IPS DF 6.9 (cell line): ENCODE measurements around the gene PPP1R9A.
A peak's percentile ranks its signal among the peaks of the same experiment; 100 is the strongest.

ENCODE experiments used
- DNase-seq: peaks from one replicate; pipeline ENCODE4 v3.0.0-alpha.2; 2013; ENCODE audit warnings: low read depth, low spot score
- H3K27ac ChIP-seq: one replicate; pipeline ENCODE4 v1.5.1; 2013; ENCODE audit warnings: low read length, control low read depth
- H3K27me3 ChIP-seq: 2 replicates; pipeline ENCODE4 v1.6.1; 2013; ENCODE audit warnings: mild to moderate bottlenecking, low read length; ENCODE audit not compliant: control insufficient read depth, insufficient read depth
- H3K36me3 ChIP-seq: 2 replicates; pipeline ENCODE4 v1.6.1; 2013; ENCODE audit warnings: low read length; ENCODE audit not compliant: control insufficient read depth, insufficient read depth
- H3K4me1 ChIP-seq: 2 replicates; pipeline ENCODE4 v1.6.1; 2013; ENCODE audit warnings: low read length; ENCODE audit not compliant: control insufficient read depth, insufficient read depth
- H3K4me3 ChIP-seq: 2 replicates; pipeline ENCODE4 v1.5.1; 2013; ENCODE audit warnings: mild to moderate bottlenecking, low read length
- H3K9me3 ChIP-seq: 2 replicates; pipeline ENCODE4 v1.6.1; 2013; ENCODE audit warnings: low read length, inconsistent platforms; ENCODE audit not compliant: control insufficient read depth, insufficient read depth
- WGBS: extraction: QIAGEN DNeasy Blood & Tissue Kit; methylation state at CpG from one replicate; pipeline ENCODE4 v1.1.7; 2013; ENCODE audit warnings: mixed read lengths, missing lambda C conversion rate; ENCODE audit not compliant: insufficient read length, insufficient coverage; 5-methylcytosine and 5-hydroxymethylcytosine counted together

PPP1R9A gene

GRCh38 chr7:95219721-95220120, 312.3 kb downstream of the PPP1R9A start:
- Histone ChIP-seq H3K9me3 (no peaks in the 10 kb centered on the region), H3K27ac (no peak overlapping the region), H3K36me3 (no peaks in the 10 kb centered on the region), H3K27me3 (no peaks in the 10 kb centered on the region), H3K4me1 (no peaks in the 10 kb centered on the region), H3K4me3 (no peak overlapping the region)
- no CpG with 5 or more reads among the region's 2 CpGs for WGBS
- DNase-seq, result no peak

- WGBS, result no CpG with 5 or more reads among the region's 3 CpGs
- H3K27ac ChIP-seq, result no peak overlapping the region
Observed at GRCh38 chr7:95220328-95220727, 312.9 kb downstream of the PPP1R9A start.

GRCh38 chr7:95225301-95225700, 317.9 kb downstream of the PPP1R9A start:
- no CpG with 5 or more reads among the region's 2 CpGs for WGBS
- no peaks in the 10 kb centered on the region for H3K27me3 ChIP-seq
- no peaks in the 10 kb centered on the region for H3K4me1 ChIP-seq
- no peak overlapping the region for H3K4me3 ChIP-seq
- no peaks in the 10 kb centered on the region for H3K9me3 ChIP-seq
- no peak for DNase-seq
- H3K36me3 ChIP-seq, result no peaks in the 10 kb centered on the region
- no peak overlapping the region for H3K27ac ChIP-seq

More at GRCh38 chr7:95220328-95220727, 312.9 kb downstream of the PPP1R9A start:
- DNase-seq, result no peak
- Histone ChIP-seq H3K27me3 (no peaks in the 10 kb centered on the region), H3K4me3 (no peak overlapping the region), H3K4me1 (no peaks in the 10 kb centered on the region), H3K36me3 (no peaks in the 10 kb centered on the region), H3K9me3 (no peaks in the 10 kb centered on the region)

GRCh38 chr7:95229301-95229700, 321.9 kb downstream of the PPP1R9A start:
- no peak for DNase-seq
- WGBS, result no CpG with 5 or more reads among the region's 5 CpGs

GRCh38 chr7:95238252-95238943, 331.0 kb downstream of the PPP1R9A start:
- H3K9me3 ChIP-seq, result no peaks in the 10 kb centered on the region
- H3K36me3 ChIP-seq, result no peaks in the 10 kb centered on the region
- no peak overlapping the region for H3K27ac ChIP-seq
- H3K4me1 ChIP-seq, result no peaks in the 10 kb centered on the region
- no peaks in the 10 kb centered on the region for H3K27me3 ChIP-seq
- no peak overlapping the region for H3K4me3 ChIP-seq
- no peak for DNase-seq
- no CpG with 5 or more reads among the region's 3 CpGs for WGBS

More at GRCh38 chr7:95229301-95229700, 321.9 kb downstream of the PPP1R9A start:
- H3K27me3 ChIP-seq, result no peaks in the 10 kb centered on the region
- no peaks in the 10 kb centered on the region for H3K9me3 ChIP-seq
- no peaks in the 10 kb centered on the region for H3K4me1 ChIP-seq
- no peak overlapping the region for H3K27ac ChIP-seq
- H3K36me3 ChIP-seq, result no peaks in the 10 kb centered on the region
- H3K4me3 ChIP-seq, result no peak overlapping the region

- WGBS, result no CpG with 5 or more reads among the region's 1 CpG
- Histone ChIP-seq H3K4me1 (no peaks in the 10 kb centered on the region), H3K27me3 (no peaks in the 10 kb centered on the region), H3K9me3 (no peaks in the 10 kb centered on the region), H3K27ac (no peak overlapping the region), H3K36me3 (no peaks in the 10 kb centered on the region), H3K4me3 (no peak overlapping the region)
- DNase-seq, result no peak
Observed at GRCh38 chr7:95240921-95241320, 333.5 kb downstream of the PPP1R9A start.

GRCh38 chr7:95242266-95242665, 334.9 kb downstream of the PPP1R9A start:
- no peaks in the 10 kb centered on the region for H3K9me3 ChIP-seq
- no peaks in the 10 kb centered on the region for H3K27me3 ChIP-seq
- no peak overlapping the region for H3K27ac ChIP-seq
- no CpG with 5 or more reads among the region's 2 CpGs for WGBS
- no peak overlapping the region for H3K4me3 ChIP-seq
- no peaks in the 10 kb centered on the region for H3K36me3 ChIP-seq
- no peak for DNase-seq
- H3K4me1 ChIP-seq, result no peaks in the 10 kb centered on the region; the same call in 1 of the 2 replicates

- DNase-seq, result no peak
- Histone ChIP-seq H3K4me3 (no peak overlapping the region), H3K27ac (no peak overlapping the region), H3K27me3 (no peaks in the 10 kb centered on the region), H3K36me3 (no peaks in the 10 kb centered on the region), H3K4me1 (no peaks in the 10 kb centered on the region; the same call in 1 of the 2 replicates), H3K9me3 (no peaks in the 10 kb centered on the region)
Observed at GRCh38 chr7:95244616-95245015, 337.2 kb downstream of the PPP1R9A start.

GRCh38 chr7:95245828-95246500, 338.6 kb downstream of the PPP1R9A start:
- H3K36me3 ChIP-seq, result no peaks in the 10 kb centered on the region
- DNase-seq, result no peak
- H3K4me3 ChIP-seq, result no peak overlapping the region
- no CpG with 5 or more reads among the region's 5 CpGs for WGBS
- H3K9me3 ChIP-seq, result no peaks in the 10 kb centered on the region
- H3K4me1 ChIP-seq, result no peaks in the 10 kb centered on the region; the same call in 1 of the 2 replicates
- H3K27ac ChIP-seq, result no peak overlapping the region
- H3K27me3 ChIP-seq, result no peaks in the 10 kb centered on the region

- H3K4me3 ChIP-seq, result no peak overlapping the region
- WGBS, result no CpG with 5 or more reads among the region's 5 CpGs
- no peaks in the 10 kb centered on the region for H3K27me3 ChIP-seq
- no peaks in the 10 kb centered on the region for H3K9me3 ChIP-seq
- DNase-seq, result peak; percentile 55
- no peak overlapping the region for H3K27ac ChIP-seq
- H3K36me3 ChIP-seq, result no peaks in the 10 kb centered on the region
- H3K4me1 ChIP-seq, result no peaks in the 10 kb centered on the region; the same call in 1 of the 2 replicates
Observed at GRCh38 chr7:95246831-95247370, 339.5 kb downstream of the PPP1R9A start.
